Measurements from ENCODE around the gene APBB2. TPM values are rescaled to one million over a fixed set of nuclear protein-coding genes. Genes with fewer than 3 reads are reported as not detected.

APBB2 gene
- total RNA-seq, 4 donors from 2014 or later = 51.7 to 75.9 (median 71.1) TPM

DNA sequence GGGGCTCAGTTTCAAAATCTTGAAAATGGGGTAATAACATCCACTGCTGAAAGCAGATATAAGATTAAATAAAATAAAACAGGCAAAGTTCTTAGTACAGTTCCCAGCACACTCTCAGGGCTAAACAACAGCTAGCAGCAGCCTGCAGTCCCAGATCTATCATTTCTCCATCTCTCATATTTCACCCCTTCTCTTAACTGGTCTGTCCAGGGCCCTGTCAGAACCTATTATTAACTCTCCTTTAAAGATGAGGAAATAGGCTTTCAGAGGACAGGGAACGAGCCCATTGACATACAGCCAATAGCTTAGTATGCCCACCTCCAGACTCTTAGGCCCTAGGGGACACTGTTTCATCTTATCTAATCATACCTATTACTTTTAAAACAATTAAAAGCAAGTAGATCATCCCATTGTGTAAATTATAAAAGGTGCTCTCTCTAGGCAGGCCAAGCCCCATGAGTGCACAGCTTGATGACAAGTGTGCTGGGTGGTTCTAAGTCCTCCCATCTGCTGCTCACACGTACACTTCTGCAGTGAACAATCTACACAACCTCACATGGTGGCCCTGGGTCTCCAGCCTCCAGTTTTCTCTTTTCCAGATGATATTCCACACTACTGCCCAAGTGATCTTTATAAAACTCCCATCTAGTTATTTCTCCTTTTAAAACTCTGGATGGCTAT, 119.0 kb downstream of the APBB2 start:
- WGBS = 53% methylated on average over 2 of the region's 2 CpGs
- DNase-seq (ENCODE audit: extremely low spot score) = no peak
- Histone ChIP-seq H3K9me3 (no peaks in the 10 kb centered on the region), H3K4me3 (no peak overlapping the region), H3K36me3 (no peaks in the 10 kb centered on the region), H3K27ac (replicated peaks in 1 of 4) (no peak overlapping the region), H3K4me1 (peaks cover 16 to 39% (median 28%) of the 10 kb centered on the region in 4 donors), H3K27me3 (no peaks in the 10 kb centered on the region)
- TF ChIP-seq POLR2A (IDR thresholded peaks at IDR 0.05; ENCODE audit: low read depth) (no peak), EP300 (IDR thresholded peaks at IDR 0.05) (no peak), POLR2AphosphoS5 (IDR thresholded peaks at IDR 0.05) (no peak)
- TF ChIP-seq, protein P1, sequence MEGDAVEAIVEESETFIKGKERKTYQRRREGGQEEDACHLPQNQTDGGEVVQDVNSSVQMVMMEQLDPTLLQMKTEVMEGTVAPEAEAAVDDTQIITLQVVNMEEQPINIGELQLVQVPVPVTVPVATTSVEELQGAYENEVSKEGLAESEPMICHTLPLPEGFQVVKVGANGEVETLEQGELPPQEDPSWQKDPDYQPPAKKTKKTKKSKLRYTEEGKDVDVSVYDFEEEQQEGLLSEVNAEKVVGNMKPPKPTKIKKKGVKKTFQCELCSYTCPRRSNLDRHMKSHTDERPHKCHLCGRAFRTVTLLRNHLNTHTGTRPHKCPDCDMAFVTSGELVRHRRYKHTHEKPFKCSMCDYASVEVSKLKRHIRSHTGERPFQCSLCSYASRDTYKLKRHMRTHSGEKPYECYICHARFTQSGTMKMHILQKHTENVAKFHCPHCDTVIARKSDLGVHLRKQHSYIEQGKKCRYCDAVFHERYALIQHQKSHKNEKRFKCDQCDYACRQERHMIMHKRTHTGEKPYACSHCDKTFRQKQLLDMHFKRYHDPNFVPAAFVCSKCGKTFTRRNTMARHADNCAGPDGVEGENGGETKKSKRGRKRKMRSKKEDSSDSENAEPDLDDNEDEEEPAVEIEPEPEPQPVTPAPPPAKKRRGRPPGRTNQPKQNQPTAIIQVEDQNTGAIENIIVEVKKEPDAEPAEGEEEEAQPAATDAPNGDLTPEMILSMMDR (IDR thresholded peaks at IDR 0.05) = no peak
- intact Hi-C loops (cut with DNase I) = no loop called here

- intact Hi-C loops (cut with DNase I) = no loop called here
- no peak for TF ChIP-seq EP300 (IDR thresholded peaks at IDR 0.05)
- TF ChIP-seq, protein P1 (IDR thresholded peaks at IDR 0.05) = no peak
- no peak for TF ChIP-seq POLR2AphosphoS5 (IDR thresholded peaks at IDR 0.05)
- no peak for TF ChIP-seq POLR2A (IDR thresholded peaks at IDR 0.05; ENCODE audit: low read depth)
- H3K4me3 ChIP-seq = no peak overlapping the region
- no peak overlapping the region for H3K27ac ChIP-seq (replicated peaks in 1 of 4)
- 85% methylated on average over 3 of the region's 3 CpGs for WGBS
- H3K36me3 ChIP-seq = no peaks in the 10 kb centered on the region
- DNase-seq (ENCODE audit: extremely low spot score) = no peak
- H3K4me1 ChIP-seq = peaks cover 0 to 24% (median 9%) of the 10 kb centered on the region in 4 donors
- peaks cover 0 to 4% (median 0%) of the 10 kb centered on the region in 4 donors for H3K9me3 ChIP-seq
- H3K27me3 ChIP-seq = no peaks in the 10 kb centered on the region
Observed at GRCh38 chr4:41092128-41092527, 122.2 kb downstream of the APBB2 start.

GRCh38 chr4:41081847-41082246, 132.5 kb downstream of the APBB2 start:
- DNase-seq (ENCODE audit: extremely low spot score) = no peak
- Histone ChIP-seq H3K4me1 (no peaks in the 10 kb centered on the region), H3K9me3 (peaks cover 0 to 12% (median 9%) of the 10 kb centered on the region in 4 donors), H3K36me3 (no peaks in the 10 kb centered on the region), H3K27ac (replicated peaks in 1 of 4) (no peak overlapping the region), H3K27me3 (no peaks in the 10 kb centered on the region), H3K4me3 (no peak overlapping the region)
- intact Hi-C loops (cut with DNase I) = no loop called here
- WGBS = 94% methylated on average over 5 of the region's 5 CpGs
- TF ChIP-seq POLR2A (IDR thresholded peaks at IDR 0.05; ENCODE audit: low read depth) = no peak
- TF ChIP-seq EP300 (IDR thresholded peaks at IDR 0.05) = no peak
- TF ChIP-seq POLR2AphosphoS5 (IDR thresholded peaks at IDR 0.05) = no peak
- TF ChIP-seq, protein P1 (IDR thresholded peaks at IDR 0.05) = no peak

GRCh38 chr4:41080976-41081375, 133.4 kb downstream of the APBB2 start:
- Histone ChIP-seq H3K4me3 (no peak overlapping the region), H3K36me3 (no peaks in the 10 kb centered on the region), H3K9me3 (peaks cover 0 to 3% (median 2%) of the 10 kb centered on the region in 4 donors), H3K27ac (replicated peaks in 1 of 4) (no peak overlapping the region), H3K27me3 (no peaks in the 10 kb centered on the region), H3K4me1 (no peaks in the 10 kb centered on the region)
- no peak for DNase-seq (ENCODE audit: extremely low spot score)
- intact Hi-C loops (cut with DNase I) = no loop called here
- no peak for TF ChIP-seq EP300 (IDR thresholded peaks at IDR 0.05)
- no peak for TF ChIP-seq POLR2AphosphoS5 (IDR thresholded peaks at IDR 0.05)
- TF ChIP-seq POLR2A (IDR thresholded peaks at IDR 0.05; ENCODE audit: low read depth) = no peak
- TF ChIP-seq, protein P1 (IDR thresholded peaks at IDR 0.05) = no peak
- 91% methylated on average over 4 of the region's 4 CpGs for WGBS

All from esophagus muscularis mucosa (tissue), 4 donors.